Loucy (cell line): ENCODE measurements around the gene CELF4.

Experiments used
- CTCF ChIP-seq: fragments of 200-600 bp; sonication (generic); conservative IDR thresholded peaks from 2 replicates; pipeline ENCODE4 v1.5.1; 2014; ENCODE audit warnings: mild to moderate bottlenecking, antibody characterized with exemption, low read length
- EZH2phosphoT487 ChIP-seq: fragments of 200-600 bp; IDR thresholded peaks from 2 replicates; pipeline ENCODE4 v1.6.1; 2018; ENCODE audit warnings: antibody characterized with exemption, mild to moderate bottlenecking, moderate library complexity, borderline replicate concordance

GRCh38 chr18:37230768-37231167 lies 334.8 kb downstream of the CELF4 start:
- TF ChIP-seq CTCF (no peak), EZH2phosphoT487 (no peak)
